ENCODE data around the gene CD276.

GRCh38 chr15:73686781-73687256 is 2.6 kb downstream of the CD276 start:
- TF ChIP-seq EZH2phosphoT487 (IDR thresholded peaks at IDR 0.05; ENCODE audit: insufficient read depth, low read depth) = no peak
- no peak for TF ChIP-seq EZH2 (IDR thresholded peaks at IDR 0.05; ENCODE audit: insufficient read depth, poor library complexity, severe bottlenecking)
